GM19468 (cell line): ENCODE data around the gene SRD5A3.

Experiments used
- ATAC-seq: cut with Tn5 transposase; IDR thresholded peaks from one replicate; pipeline ENCODE4 v1.9.1; 2021; ENCODE audit warnings: mild to moderate bottlenecking, moderate library complexity, moderate number of reproducible peaks; ENCODE audit not compliant: unreplicated experiment; ENCODE audit errors: extremely low read depth

The SRD5A3 gene

GRCh38 chr4:55367084-55367722 is 21.2 kb downstream of the SRD5A3 start:
- no peak for ATAC-seq

DNA sequence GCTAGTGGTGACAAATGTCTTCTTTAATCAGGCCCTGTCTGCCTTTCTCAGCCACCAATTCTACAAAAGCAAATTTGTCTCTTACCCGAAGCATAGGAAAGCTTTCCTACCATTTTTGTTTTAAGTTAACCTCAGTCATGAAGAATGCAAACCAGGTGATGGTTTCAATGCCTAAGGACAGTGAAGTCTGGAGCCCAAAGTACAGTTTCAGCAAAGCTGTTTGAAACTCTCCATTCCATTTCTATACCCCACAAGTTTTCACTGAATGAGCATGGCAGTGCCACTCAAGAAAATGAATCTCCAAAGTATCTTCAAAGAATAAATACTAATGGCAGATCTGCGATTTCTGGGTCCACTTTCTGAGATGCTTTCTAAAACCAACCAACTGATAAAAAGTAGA is 23.9 kb downstream of the SRD5A3 start:
- ATAC-seq: no peak

DNA sequence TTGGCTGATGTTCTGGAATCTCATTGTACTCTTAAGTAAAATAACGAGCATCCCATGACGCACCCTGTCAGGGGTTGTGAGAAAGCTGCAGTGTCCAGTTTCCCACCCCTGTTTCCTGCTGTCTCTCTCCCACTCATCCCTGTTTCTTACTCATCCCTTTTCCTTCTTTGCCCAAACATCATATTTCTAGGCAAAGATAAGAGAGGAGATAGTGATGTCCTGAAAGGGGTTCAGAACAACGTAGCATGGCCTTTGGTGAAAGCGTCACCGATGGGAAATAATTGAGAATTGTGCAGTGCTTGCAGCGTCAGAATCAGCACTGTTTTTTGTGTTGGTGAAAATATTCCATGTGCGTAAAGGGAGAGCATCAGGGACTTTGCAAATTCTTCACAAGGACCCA is 26.2 kb downstream of the SRD5A3 start:
- ATAC-seq: no peak

GRCh38 chr4:55373461-55373860 is 27.4 kb downstream of the SRD5A3 start:
- ATAC-seq: no peak

DNA sequence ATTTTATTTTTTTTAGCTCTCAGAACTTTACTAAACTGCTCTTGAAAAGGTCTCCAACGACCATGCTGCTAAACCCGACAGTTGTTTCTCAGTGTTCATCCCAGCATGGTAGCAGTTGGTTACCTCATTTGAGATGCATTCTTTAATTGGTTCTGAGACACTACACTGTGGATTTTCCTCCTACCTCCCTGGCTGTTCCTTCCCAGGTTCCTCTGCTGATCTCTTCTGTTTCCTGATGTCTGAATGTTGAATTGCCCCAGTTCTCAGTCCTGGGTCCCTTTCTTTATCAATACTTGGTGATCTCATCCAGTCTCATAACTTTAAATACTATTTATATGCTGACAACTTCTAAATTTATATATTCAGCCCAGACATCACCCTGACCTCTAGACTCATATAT is 30.7 kb downstream of the SRD5A3 start:
- ATAC-seq: no peak

DNA sequence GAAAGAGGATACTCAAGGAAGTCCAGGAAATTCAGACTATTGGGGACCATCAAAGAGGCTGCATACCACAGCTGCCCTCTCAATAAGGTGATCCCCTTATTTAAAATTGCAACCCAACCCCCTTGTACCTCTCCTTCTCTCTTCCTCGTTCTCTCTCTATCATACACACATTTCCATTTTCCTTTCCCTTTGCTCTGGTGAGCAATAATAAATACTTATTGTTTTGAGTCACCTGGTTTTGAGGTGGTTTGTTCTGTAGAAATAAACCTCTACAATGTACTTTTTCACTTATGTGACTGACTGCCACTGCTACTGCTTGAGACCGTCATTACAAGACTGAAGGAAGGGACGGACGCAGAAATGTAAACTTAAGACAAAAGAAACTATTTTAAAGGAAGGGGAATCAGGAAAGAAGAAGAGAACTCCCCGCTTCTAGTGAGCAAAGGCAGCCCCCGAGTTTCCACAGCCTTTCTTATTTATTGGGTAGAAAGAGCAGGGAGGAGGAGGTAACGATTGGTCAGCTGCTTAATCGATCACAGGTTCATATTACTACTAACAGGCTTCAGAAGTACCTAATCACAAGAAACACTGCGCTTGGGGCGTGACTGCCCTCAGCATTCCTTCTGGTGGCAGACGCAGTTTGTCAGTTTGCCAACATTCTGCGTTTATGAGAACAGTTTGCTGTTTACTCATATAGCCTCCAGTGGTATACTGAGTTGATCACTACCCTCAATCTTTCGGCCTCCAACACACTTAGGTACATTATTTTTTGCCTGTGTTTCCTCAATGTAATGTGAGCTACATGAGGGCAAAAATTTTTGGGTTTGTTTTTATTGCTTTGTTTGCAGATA is 32.8 kb downstream of the SRD5A3 start:
- ATAC-seq: no peak

- no peak for ATAC-seq
These were observed 34.5 kb downstream of the SRD5A3 start for GRCh38 chr4:55380576-55380975.

DNA sequence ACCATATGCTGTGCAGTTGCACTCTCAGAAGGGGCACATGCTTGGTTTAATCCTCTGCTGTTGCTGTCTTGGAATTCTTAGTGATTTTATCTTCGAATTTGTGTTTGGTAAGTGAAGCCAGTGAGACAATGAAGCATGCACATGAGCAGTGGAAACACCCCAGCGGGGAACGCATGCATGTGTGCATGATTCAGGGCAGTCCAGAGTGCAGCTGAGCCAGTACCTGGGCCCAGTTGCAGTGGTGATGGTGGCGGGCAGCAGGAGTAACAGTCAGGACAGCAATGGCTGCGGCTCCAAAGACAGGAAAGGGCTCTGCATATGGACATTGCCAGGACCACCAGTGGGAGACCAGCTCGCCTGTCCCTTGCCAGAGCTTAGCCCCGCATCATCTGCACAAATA is 35.5 kb downstream of the SRD5A3 start:
- no peak for ATAC-seq

GRCh38 chr4:55382488-55383003 is 36.5 kb downstream of the SRD5A3 start:
- ATAC-seq: no peak

DNA sequence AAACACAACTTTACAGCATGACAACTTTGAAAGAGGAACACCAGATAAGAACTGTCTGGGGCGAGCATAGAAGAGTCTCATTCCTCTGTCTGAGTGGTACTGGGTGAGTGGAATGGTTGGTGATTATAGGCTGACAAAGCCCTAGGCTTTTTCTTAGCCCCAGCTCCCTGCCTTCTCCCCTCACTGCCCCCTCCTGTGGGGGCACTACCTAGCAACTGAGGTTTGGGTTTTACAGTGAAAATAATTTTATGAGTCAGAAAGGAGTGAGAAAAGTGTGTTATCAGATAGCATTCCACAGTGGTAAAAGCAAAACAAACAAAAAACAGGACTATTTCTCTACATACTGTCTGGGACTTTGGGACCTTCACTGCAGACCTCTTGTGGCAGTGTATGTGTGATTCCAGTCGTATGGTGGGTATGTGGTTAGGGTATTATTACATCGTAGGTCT is 39.2 kb downstream of the SRD5A3 start:
- no peak for ATAC-seq

DNA sequence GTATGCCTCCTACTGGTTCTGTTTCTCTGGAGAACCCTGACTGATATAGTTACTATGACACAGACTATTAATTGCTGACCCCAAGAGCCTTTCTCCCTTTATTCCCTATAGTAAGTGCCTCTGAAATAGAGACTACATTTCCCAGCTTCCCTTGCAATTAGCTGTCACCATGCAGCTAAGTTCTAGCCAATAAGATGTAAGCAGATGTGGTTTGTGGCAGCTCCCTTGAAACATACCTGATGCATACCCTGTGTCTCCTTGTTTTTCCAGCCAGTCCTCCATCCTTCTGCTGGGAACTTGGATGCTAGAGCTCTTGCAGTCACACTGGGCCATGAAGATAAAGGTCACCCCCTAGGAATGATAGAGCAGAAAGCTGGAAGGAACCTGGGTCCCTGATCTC is 40.0 kb downstream of the SRD5A3 start:
- ATAC-seq: no peak

- ATAC-seq: no peak
These were observed 40.8 kb downstream of the SRD5A3 start for GRCh38 chr4:55386840-55387239.

DNA sequence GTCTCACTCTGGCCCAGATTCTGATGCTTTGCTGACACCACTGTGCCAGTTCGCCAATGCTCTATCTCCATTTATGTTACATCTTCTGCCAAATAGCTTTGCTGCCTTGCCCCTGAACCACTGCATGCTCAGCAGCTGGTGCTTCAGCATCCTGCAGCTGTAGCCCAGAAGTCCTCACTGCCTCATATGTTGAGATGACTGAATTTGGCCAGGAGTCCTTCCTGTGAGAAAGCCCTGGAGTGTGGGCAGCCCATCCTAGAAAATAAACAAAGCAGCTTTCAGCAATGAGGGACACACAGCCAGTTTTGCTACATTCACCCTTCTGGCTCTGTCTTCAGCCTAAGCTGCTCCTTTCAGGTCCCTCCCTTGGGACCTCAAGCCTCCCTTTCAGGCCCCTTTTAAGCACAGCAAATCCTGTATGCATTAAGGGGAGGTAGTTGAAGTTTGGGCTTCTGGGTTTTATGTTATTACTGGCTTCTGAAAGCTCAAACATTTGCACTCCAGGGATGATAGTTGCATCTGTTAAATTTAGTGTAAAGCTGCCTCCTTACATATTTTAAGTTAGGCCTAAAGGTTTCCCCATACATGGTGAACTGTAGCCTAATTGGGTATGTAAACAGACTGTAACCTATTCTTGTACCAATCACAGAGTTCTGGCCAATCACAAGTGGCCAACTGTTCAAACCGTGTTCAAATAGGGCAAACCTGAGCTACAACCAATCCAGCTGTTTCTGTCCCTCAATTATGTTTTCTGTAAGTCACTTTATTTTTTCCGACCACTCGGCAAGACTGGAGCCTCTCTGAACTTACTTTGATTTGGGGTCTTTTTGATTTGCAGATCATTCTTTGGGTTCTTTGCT is 47.6 kb downstream of the SRD5A3 start:
- no peak for ATAC-seq

DNA sequence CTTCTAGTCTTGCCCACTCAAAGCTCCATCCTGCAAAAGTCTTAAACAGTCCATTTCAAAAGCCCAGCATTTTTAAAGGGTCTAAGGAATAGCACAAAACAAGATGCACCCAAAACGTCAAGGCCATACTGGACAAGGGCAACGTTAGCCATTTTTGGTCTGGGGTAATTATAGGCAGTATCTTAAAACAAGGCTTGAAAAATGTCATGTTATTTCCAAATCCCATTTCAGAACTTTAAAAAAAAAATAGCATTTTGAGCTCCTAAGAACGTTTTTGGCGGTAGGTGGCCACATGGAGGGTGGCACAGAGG is 49.1 kb downstream of the SRD5A3 start:
- ATAC-seq: no peak

DNA sequence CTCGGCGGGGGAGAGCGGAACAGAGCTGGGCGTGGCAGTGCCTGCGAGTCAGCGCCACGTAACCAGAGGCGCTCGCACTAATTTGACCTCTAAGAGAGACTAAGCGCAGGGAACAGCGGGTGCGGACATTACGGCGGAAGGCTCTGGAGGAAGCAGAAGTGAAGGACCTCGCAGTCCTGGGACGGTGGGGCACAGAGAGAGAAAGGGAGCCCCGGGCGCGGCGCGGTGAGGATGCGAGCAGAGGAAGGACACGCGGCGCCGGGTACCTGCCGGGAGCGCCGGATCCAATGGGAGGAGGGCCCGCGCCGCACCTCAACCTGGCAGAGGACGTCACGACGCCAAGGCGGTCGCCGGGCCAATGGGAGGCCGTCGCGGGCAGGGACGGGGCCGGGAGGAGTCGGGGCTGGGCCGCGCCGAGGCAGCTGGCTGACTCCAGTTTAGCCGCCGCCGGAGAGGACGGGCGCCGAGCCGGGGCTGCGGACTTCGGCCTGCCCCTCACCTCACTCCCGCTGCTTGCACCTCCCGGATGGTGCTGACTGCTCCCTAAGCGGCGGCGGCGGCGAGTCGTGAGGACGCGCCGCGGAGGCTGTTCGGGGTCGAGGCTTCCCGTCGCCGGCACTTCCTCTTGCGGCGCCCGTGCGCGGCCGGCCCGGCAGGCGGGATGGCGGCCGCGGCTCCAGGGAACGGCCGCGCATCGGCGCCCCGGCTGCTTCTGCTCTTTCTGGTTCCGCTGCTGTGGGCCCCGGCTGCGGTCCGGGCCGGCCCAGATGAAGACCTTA is 49.7 kb downstream of the SRD5A3 start, which contains the start of gene TMEM165:
TMEM165 (plus strand) TSS at position 429 of the 779 bp plus-strand sequence; CDS start at position 662, 233 bp downstream.
- ATAC-seq: peak; percentile 92

GRCh38 chr4:55396308-55397125 is 50.5 kb downstream of the SRD5A3 start:
- ATAC-seq: peak; percentile 1

- ATAC-seq: no peak
These were observed 51.0 kb downstream of the SRD5A3 start for GRCh38 chr4:55397126-55397436.

DNA sequence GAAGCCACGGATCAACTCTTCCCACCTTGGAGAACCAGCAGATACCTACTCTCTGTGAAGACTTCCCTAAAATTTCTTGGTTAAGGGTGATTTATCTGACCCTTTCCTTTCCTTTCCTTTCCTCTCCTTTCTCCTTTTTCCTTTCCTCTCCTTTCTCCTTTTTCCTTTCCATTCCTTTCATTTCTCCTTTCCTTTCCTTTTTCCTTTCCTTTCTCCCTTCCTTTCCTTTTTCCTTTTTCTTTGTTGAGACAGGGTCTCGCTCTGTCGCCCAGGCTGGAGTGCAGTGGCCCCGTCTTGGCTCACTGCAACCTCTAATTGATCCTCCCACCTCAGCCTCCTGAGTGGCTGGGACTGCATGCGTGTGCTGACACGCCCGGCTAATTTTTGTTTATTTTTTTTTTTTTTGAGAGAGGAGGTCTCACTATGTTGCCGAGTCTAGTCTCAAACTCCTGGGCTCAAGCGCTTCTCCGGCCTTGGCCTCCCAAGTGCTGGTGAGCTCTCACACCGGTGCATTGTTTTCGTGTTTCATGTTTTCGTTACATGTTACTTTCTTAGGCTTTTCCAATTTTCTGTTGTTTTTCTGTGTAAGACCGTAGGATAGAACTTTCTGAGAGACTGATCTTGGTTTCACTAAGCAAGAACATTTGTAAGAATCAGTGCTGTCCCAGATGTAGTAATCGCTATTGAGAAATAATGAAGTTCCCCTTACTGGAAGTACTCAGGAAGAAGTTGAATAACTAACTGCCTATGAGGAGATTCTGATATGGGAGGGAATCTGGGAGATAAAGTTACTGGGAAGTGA is 51.7 kb downstream of the SRD5A3 start:
- ATAC-seq: no peak
